ENCODE data around the gene GKN1.

GRCh38 chr2:68970566-68971265 is 3.7 kb upstream of the GKN1 start:
- TF ChIP-seq POLR2A (IDR thresholded peaks at IDR 0.05; ENCODE audit: extremely low read depth, insufficient read length) (no peak), CTCF (IDR thresholded peaks at IDR 0.05; ENCODE audit: low read depth, low read length) (no peak), MAX (IDR thresholded peaks at IDR 0.05; ENCODE audit: low read depth, low read length) (no peak)
